Left renal pelvis (tissue), 4 donors: ENCODE data around the gene GABBR2. TPM values are rescaled to one million over a fixed set of nuclear protein-coding genes. Genes with fewer than 3 reads are reported as not detected.

Experiments used
- DNase-seq, 4 donors: peaks; one replicate each; pipeline ENCODE4 v3.0.0-alpha.2; 2013; ENCODE audit warnings: low read depth in 4 of 4, low spot score in 3 of 4
- polyA plus RNA-seq, 4 donors: library from polyadenylated mRNA; unstranded; fragments of 120-200 nt; gene quantifications; one replicate each; pipeline ENCODE4 v1.2.1, GENCODE V29; 2013; ENCODE audit not compliant: insufficient read length in 4 of 4

GABBR2 gene
- polyA plus RNA-seq, 4 donors = 4.0 to 14.3 (median 5.1) TPM

GRCh38 chr9:98383758-98384157 lies 325.0 kb downstream of the GABBR2 start:
- no peak for DNase-seq

GRCh38 chr9:98381311-98382103 lies 327.2 kb downstream of the GABBR2 start:
- DNase-seq = no peak

DNA sequence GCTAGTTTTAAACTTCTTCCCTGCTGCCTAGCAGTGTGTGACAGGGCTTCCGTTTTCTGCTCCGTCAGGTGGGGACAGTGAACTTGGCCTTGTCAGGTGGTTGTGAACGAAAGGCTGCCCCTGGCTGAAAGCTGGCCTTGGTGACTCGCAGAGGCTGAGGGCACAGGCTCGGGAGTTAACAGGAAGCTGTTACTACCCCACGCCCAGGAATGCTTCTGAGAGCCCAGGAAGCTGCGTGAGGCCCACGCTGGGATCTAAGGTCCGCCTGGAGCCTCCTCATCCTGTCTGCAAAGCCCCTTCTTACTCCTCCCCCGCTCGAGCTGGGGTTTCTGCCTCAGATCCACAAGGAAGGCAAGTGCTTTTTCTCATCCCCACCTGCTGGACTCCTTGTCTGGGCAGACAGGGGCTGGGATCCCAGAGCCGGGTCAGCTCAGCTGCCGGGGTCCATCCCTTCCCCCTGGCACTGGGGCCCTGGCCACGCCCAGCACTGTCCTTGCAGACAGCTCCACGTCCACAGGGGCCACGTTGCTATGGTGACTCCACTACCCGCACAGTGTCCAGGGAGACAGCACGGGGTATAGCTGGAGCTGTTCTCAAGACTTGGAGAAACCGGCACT lies 328.6 kb downstream of the GABBR2 start:
- DNase-seq = peak in 1 of 4 donors; percentile 37

DNA sequence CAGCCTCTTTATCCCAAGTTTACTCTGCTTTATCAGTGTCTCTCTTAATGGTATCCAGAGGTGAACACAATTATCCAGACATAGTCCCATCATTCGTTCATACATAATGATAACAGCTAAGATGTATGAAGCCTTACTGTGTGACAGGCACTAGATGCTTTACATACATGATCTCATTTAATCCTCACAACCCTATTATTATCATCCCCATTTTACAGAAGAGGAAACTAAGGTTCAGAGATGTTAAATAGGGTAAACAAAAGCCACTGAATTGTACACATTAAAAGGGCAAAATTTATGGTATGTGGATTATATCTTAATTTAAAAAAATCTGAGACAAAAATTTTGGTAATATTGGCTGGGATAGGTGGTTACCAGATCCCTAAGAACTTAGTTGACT lies 329.2 kb downstream of the GABBR2 start:
- DNase-seq = no peak

GRCh38 chr9:98378794-98379193 lies 329.9 kb downstream of the GABBR2 start:
- no peak for DNase-seq

GRCh38 chr9:98378206-98378780 lies 330.4 kb downstream of the GABBR2 start:
- no peak for DNase-seq

DNA sequence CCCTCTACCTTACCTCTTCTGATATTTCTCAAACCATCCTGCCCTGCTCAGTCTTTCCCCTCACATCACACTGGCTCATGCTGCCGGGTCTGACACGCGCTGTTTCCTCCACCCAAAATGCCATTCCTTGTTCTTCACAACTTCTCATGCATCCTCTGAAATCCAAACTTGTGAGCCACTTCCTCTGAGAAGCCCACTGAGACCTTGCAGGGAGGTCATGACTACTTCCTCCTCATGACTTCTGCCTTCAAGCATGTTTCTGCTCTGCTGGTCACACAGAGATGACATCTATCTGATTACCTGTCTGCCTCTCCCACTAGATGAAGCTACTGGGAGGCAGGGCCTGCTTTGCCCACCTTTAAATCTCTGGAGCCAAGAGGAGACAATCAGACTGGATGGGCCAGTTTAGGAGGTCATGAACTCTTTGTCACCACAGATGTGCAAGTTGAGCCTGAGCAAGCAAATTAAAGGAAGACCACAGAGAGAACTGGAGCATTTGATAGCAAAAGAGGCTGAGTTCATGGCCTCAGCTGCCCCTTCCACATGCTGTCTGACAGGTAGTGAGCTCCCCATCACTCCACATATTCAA lies 333.5 kb downstream of the GABBR2 start:
- DNase-seq = no peak

DNA sequence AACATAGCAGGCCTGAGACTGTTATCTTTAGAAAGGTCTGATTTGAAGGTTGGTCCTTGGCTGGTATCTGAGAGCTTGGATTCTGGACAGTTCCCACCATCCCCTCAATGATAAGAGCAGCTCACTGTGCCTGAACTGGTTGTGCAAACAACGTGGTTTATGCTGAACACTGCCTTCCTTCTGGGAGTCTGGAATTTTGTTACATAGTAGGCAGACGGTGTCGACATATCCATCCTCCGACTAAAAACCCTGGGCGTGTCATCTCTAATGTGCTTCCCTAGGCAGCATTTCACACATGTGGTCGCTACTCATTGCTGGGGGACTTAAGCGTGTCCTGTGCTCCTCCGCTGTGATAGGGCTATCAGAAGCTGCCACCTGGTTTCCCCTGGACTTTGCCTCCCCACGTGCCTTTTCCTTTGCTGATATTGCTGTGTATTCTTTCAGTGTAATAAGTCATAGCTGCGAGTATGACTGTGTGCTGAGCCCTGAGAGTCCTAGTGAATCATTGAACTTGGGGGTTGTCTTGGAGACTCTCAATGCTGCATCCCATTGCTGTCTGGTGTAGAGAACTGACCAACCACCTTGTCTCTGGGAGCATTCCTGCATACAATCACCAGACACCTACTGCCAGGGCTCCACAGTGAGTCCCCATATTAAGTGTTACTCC lies 334.2 kb downstream of the GABBR2 start:
- no peak for DNase-seq

DNA sequence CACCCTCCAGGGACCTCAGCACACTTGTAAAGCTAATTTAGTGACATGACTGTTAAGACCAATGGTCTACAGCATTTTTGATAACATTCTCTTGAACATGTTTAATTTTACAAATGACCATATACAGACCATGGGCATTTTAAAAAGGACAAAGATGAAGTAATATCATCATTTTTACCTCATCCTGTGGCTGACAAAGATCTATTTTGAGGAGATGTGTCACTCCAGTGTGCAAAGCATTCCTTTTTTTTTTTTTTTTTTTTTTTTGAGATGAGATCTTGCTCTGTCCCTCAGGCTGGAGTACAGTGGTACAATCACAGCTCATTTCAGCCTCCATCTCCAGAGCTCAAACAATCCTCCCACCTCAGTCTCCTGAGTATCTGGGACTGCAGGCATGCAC lies 335.1 kb downstream of the GABBR2 start:
- no peak for DNase-seq

DNA sequence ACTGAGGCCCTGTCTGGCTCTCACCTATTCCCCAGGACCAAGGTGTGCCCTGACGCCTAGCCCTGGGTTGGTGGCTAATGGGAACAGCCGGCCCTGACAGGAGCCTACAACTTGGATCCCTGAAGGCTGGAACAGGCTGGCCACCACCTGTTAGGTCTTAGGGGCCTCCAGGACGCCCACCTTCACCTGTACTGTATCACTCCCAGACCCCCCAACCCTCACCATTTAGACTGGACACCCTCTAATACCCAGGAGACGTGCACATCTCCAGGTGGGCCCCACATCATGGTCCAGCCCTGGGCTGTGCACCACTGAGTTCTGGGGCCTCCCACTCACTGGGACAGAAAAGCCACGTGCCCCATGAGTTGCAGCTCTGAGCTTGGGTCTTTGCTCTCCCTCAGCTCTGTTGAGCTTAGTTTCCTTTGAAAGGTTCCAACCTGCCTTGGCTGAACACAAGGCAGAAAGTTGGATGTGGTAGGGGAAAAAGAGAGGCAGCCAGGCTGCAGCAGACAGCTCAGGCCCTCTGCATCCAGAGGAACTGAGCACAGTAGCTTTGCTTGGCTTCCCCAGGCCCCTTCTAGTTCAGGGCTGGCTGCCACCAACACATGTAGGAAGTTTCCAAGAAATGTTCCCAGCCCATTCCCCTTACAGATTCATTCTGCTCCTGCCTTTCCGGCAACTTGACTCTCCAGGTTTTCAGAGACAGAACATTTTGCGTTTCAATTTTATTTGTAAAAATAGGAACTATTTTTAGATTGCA lies 336.5 kb downstream of the GABBR2 start:
- DNase-seq = no peak

DNA sequence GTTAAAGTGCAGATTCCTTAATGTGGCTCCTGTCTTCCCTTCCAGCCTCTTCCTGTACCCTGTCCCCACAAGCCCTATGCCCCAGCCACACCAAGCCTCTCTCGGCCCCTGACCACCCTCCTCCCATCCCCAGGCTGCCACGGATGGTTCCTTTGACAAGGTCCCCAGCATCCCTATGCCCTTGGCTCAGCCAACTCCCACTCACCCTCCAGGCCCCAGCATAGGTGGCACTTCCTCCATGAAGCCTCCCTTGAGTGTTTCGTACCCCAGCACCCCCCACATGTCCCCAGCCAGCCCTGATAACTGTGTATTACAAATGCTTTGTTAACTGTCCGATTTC lies 337.8 kb downstream of the GABBR2 start:
- no peak for DNase-seq

- DNase-seq = no peak
Observed at GRCh38 chr9:98370300-98370975, 338.3 kb downstream of the GABBR2 start.

GRCh38 chr9:98369896-98370295 lies 338.8 kb downstream of the GABBR2 start:
- no peak for DNase-seq

DNA sequence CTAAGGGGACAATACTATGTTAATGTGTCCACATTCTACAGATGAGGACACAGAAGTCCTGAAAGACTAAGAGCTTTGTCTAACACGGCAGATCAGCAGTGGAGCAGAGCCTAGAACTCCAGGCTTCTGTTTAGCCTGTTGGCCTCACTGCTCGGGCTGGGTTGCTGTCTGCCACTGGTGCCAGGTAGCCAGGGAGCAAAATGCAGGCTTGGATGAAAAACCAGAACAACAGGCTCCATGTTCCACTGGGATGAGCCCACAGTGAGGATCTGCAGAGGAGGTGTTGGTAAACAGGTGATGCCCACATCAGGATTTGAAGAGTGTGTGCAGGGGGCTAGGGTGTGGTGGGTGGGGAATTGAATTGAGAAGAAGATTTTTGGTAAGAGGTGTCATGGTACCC lies 339.3 kb downstream of the GABBR2 start:
- no peak for DNase-seq

DNA sequence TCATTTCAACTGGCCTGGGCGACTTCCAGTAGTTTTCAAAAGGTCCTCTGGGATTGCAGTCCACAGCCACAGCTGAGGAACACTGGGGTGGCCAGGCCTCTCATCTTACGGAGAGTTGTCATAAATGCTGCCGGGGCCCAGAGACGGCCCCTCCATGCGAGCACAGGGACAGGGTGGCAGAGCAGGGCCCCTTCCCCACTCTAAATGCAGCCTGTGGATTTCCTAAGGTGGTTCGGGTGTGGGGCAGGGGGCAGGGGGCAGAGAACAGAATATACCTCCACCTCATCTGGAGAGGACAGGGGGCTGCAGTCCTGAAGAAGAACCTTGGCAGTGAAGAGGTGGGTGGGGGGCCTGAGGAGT lies 339.7 kb downstream of the GABBR2 start:
- DNase-seq = no peak

DNA sequence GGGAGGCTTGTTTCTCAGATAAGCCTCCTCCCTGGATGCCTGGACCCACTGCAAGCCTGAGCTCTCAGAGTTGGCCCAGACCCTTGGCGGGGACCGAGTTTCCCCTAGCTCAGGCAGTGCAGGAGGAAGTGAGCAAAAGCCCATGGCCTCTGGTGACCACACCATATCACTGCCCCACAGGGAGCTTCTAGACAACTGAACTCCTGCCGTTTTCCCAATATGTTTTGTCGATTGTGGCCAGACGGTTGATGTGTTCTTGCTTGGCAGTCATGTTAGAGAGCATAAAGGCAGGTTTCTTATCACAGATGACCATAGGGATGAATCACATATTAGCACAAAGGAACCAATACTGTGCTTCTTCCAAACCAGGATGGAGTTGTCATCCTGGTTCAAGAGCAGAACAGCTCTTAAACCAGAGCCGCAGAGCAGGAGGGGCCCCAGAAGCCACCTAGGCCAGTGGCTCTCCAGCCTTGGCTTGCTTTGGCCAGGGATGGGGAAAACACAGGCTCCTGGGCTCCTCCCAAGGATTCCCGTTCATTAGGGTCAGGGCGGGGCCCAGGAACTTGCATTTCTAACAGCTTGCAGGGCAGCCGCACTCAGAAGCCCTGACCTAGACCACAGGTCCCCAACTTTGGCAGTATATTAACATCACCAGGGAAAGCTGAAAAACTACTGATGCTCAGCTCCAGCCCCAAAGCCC lies 340.2 kb downstream of the GABBR2 start:
- DNase-seq = no peak

DNA sequence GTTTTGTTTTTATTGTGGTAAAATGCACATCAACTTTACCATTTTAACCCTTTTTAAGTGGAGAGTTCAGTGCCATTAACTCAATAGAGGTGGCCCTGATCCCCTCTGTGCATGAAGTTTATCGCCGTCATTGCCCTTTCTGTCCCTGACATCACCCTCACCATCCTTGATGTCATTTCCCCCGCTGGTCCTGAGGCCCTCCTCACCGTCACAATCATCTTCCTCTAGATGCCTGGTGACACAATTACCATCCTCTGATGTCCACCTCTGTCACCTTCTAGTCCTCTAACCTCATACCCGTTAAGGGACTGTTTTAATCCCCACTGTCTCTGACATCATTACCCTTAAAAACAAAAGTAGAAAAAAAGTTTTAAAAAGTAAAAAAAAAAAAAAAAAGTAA lies 340.8 kb downstream of the GABBR2 start:
- DNase-seq = no peak

DNA sequence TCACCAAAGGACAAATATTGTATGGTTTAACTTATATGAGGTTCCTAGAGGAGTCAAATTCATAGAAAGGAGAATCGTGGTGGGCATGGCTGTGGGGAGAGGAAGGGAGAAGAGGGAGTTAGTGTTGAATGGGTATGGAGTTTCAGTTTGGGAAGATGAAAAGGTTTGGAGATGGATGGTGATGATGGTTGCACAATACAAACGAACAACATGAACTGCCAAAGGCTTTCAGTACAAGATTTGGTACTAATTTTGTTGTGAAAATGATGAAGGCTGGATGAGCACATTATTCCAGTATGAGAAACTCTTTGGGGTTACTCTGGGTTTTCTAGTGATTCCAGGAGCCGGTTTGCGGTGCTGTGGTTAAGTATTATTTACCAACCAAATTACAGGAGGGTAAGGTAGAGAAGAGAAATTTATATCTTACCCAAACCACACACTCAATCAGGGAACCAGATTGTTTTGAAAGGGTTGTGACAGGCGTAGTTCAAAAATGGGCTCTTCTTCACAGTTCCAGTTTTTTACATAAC lies 341.3 kb downstream of the GABBR2 start:
- no peak for DNase-seq

DNA sequence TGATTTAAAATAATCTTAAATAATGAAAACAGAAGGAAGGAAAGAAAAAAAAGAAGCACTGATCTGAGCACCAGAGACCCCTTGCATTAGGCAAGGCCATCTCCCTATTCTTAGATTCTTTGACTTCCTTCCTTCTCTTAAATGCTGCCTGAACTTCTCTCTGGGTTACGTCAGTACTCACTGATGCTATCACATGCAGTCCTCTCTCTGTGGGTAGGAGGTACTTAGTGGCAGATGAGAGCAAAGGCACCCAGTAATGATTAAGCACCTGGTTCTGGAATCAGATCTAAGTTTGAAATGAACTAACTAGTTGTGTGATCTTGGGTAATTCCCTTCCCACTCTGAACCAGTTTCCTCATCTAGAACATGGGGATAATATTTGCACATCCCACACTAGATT lies 343.0 kb downstream of the GABBR2 start:
- no peak for DNase-seq
